ENCODE results near the gene ELF3.
"Not testable (repeated sequence)": the region's sequence is repeated elsewhere in the genome, so short reads cannot be mapped to it uniquely, and the experiment has no call there.

Gene ELF3

GRCh38 chr1:202036595-202037387 lies 26.4 kb downstream of the ELF3 start:
- no peak for DNase-seq

GRCh38 chr1:202037706-202038296 lies 27.4 kb downstream of the ELF3 start:
- DNase-seq: no peak

- DNase-seq: no peak
Observed at GRCh38 chr1:202038688-202039346, 28.4 kb downstream of the ELF3 start.

- no peak for DNase-seq
Observed at GRCh38 chr1:202045705-202046104, 35.3 kb downstream of the ELF3 start.

GRCh38 chr1:202046227-202046626 lies 35.8 kb downstream of the ELF3 start:
- DNase-seq: no peak

- DNase-seq: no peak
Observed at GRCh38 chr1:202046748-202047708, 36.6 kb downstream of the ELF3 start.

GRCh38 chr1:202047977-202048376 lies 37.6 kb downstream of the ELF3 start:
- no peak for DNase-seq

GRCh38 chr1:202049129-202049528 lies 38.7 kb downstream of the ELF3 start:
- DNase-seq: no peak

GRCh38 chr1:202054094-202054493 lies 43.7 kb downstream of the ELF3 start:
- DNase-seq: no peak

- DNase-seq: not testable (repeated sequence)
Observed at GRCh38 chr1:202054673-202055072, 44.3 kb downstream of the ELF3 start.

- peak; percentile 95 to 98 for DNase-seq
Observed at GRCh38 chr1:202056644-202057334, 46.4 kb downstream of the ELF3 start.

- not testable (repeated sequence) for DNase-seq
Observed at GRCh38 chr1:202057335-202057704, 46.9 kb downstream of the ELF3 start.

GRCh38 chr1:202058001-202058908 lies 47.9 kb downstream of the ELF3 start:
- no peak for DNase-seq

- no peak for DNase-seq
Observed at GRCh38 chr1:202061055-202061454, 50.7 kb downstream of the ELF3 start.

GRCh38 chr1:202061787-202062186 lies 51.4 kb downstream of the ELF3 start:
- not testable (repeated sequence) for DNase-seq

GRCh38 chr1:202062636-202063035 lies 52.2 kb downstream of the ELF3 start:
- DNase-seq: not testable (repeated sequence)

GRCh38 chr1:202063093-202063492 lies 52.7 kb downstream of the ELF3 start:
- no peak for DNase-seq

- not testable (repeated sequence) for DNase-seq
Observed at GRCh38 chr1:202064889-202065312, 54.5 kb downstream of the ELF3 start.
